ENCODE results near the gene HMSD.

HMSD gene

GRCh38 chr18:63909870-63910269 lies 39.2 kb upstream of the HMSD start:
- TF ChIP-seq, protein P1, sequence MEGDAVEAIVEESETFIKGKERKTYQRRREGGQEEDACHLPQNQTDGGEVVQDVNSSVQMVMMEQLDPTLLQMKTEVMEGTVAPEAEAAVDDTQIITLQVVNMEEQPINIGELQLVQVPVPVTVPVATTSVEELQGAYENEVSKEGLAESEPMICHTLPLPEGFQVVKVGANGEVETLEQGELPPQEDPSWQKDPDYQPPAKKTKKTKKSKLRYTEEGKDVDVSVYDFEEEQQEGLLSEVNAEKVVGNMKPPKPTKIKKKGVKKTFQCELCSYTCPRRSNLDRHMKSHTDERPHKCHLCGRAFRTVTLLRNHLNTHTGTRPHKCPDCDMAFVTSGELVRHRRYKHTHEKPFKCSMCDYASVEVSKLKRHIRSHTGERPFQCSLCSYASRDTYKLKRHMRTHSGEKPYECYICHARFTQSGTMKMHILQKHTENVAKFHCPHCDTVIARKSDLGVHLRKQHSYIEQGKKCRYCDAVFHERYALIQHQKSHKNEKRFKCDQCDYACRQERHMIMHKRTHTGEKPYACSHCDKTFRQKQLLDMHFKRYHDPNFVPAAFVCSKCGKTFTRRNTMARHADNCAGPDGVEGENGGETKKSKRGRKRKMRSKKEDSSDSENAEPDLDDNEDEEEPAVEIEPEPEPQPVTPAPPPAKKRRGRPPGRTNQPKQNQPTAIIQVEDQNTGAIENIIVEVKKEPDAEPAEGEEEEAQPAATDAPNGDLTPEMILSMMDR (IDR thresholded peaks at IDR 0.05) = no peak

DNA sequence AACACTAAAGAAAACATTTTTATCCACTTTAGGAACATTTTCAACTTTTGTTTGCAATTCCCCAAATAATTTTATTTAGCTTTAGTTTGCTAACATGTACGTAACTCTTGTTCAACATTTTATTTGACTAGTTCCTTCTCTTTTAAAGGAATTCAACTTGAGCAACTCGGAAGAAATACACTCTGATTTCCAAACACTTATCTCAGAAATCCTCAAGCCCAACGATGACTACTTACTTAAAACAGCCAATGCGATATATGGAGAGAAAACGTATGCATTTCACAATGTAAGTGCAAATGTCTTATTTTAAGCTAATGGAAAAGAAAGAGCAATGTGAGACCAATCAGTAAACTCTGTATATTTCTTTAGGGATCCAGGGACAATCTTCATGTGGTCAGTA lies 31.3 kb upstream of the HMSD start:
- TF ChIP-seq, protein P1 (IDR thresholded peaks at IDR 0.05) = no peak

DNA sequence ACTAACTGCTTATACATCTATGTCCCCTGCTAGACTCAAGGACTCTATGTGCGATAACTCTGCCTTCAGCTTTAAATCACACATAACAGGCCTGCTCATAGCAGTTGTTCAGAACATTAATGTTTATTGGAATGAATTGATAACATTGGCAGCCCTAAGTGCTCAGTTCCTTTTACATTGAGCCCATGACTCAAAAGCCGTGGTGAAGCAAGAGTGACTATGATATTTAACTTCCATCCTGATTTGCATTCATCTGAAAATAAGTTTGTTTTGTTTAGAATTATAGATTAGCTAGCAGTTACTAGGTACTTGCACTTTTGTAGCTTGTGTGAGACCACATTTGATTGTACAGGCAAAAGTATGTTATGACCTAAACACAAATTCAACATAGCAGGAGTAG lies 27.1 kb upstream of the HMSD start:
- TF ChIP-seq, protein P1 (IDR thresholded peaks at IDR 0.05) = no peak

GRCh38 chr18:63924551-63924950 lies 24.6 kb upstream of the HMSD start:
- TF ChIP-seq, protein P1 (IDR thresholded peaks at IDR 0.05) = no peak

DNA sequence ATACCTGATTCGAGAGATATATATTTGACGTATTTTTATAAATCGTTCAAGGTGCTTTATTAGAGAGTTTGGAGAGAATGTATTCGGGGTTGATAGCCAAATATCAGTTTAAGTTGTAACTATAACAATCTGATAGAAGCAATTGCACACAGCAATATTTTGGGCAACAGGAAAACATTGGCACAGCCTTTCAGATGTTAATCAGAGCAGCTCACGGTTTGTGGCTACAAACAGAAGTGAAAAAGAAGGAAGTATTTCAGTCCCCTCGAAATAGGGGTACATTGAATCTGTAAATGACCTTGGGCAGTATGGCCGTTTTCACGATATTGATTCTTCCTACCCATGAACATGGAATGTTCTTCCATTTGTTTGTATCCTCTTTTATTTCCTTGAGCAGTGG lies 20.8 kb upstream of the HMSD start:
- TF ChIP-seq, protein P1 (IDR thresholded peaks at IDR 0.05) = no peak

GRCh38 chr18:63930773-63931354 lies 18.2 kb upstream of the HMSD start:
- TF ChIP-seq, protein P1 (IDR thresholded peaks at IDR 0.05) = no peak

DNA sequence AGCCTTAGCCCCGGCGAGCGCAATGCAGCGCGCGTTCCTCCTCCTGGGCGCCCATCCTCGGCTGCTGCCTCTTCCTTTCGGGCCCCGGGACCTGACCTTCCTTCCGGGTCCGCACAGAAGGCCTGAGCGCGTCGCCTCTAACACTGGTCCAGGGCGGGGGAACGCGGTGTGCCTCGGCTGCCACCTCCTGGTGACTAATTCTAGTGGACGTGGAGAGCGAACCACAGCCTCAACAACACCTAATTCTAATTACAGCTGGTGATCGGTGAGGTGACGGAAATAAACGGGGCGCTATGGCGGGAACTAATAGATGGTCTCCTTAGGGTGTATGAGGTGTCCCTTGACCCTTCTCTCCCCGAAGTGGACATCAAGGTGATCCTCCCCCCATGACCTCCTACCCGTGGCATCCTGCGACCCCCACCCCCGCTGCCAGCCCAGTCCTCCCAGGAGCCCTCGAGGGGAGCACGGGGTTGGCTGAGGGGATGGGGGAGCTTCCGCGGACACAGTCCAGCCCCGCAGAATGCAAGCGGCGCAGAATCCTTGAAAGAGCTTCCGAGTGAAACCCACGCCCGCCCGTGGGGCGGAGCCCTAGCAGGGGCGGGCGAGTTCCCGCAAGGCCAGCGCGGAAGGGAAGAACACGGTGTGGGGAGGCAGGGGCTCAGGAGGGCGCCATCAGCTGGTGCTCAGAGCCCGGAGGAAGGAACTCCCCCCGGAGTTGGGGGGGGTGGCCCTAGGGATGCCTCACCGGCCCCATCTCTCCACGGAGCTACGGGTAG lies 12.8 kb upstream of the HMSD start:
- TF ChIP-seq, protein P1 (IDR thresholded peaks at IDR 0.05) = peak; percentile 80
